HG02763 (cell line): ENCODE measurements around the gene UGT3A1.
"Not testable (repeated sequence)": the region's sequence is repeated elsewhere in the genome, so short reads cannot be mapped to it uniquely, and the experiment has no call there.

Source experiments
- ATAC-seq: cut with Tn5 transposase; IDR thresholded peaks from one replicate; pipeline ENCODE4 v1.9.1; 2021; ENCODE audit warnings: mild to moderate bottlenecking, moderate library complexity; ENCODE audit not compliant: unreplicated experiment

Gene UGT3A1

DNA sequence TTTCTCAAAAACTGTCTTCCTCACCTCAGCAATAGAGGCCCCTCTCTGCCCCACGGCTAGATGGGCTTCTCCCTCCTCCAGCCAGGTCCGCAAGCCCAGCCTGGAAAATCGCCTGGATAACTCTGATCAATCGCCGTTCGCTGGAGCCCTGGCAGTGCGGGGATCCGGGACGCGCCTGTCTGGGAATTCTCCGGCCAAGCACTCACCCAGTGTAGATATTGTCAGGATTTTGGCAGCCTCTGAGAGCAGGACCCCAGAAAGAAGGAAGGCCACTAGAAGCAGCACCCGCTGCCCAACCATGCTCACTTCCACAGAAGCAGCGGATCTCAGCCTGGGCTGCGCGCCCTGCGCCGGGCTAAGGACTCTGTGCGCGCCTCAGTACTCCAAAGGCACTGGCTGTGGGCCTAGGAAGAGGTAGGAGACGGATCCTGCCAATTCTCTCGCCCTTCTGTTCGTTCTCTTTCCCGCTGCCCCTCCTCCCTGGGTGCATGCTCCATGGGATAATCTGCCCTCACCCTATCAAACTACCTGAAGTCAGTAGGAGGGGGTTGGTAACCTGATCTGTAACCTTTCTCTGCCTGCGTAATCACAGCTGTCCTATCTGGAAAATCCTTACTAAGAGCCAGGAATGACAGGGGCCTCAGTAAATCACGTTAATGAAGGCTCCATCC is at the start of gene UGT3A1:
Gene UGT3A1, minus strand, starts transcription at position 450 of the 671 bp plus-strand sequence. Its CDS starts 150 bp downstream, at position 300.
- no peak for ATAC-seq

DNA sequence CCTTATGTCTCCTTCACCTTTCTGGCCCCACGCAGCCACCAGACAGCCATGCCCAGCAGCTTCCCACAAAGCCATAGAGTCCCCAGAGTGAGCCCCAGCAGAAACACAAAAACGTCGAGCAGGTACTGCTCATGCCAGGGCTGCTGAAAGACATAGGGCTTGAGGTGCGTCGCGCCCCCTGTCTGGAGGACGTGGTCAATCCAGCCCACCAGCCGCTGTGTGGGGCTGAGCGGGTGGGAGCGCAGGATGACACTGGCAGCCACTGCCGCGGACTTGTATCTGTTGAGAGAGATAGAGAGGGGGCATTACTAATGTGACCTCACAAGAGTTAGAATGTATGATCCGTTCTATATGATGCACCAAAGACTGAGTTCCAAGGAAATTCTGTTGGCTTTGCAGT is 44.5 kb upstream of the UGT3A1 start:
- no peak for ATAC-seq

- not testable (repeated sequence) for ATAC-seq
Measured at GRCh38 chr5:36034536-36035134, 43.4 kb upstream of the UGT3A1 start.

DNA sequence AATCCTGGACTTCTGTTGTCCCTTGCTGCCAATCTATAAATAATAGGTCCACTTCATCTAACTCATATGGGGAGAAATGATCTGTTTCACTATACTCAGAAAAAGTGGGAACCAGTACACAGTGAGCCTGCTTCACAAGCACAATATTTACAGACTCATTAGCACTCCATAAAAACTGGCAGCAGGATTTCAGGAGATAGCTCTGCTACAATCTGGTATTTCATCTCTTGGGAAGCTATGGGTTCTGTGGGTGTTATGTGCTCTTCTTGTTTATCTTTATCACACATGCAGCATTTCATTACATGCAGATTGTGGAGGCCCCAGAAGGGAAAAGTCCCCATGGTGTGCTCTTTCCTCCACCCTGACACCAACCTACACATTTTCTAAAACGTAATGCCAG is 42.3 kb upstream of the UGT3A1 start:
- ATAC-seq = no peak

DNA sequence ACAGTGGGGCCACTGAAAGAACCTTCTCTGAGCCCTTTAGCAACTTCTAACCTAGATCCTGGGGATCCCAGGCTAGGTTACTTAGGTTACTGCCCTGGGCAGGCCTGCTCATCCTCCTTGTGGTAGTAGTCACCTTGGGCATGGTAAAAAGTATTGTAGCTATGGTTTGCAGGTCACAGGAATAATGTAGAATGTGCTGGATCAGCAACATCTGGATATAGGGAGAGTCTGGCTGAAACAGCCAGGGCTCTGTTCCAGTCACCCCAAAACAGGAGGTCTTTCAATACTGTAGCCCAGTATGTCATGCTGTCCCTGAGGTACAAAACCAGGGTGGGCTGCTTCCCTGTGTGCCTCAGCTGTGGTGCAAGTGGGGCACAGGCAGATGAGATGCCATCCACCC is 41.9 kb upstream of the UGT3A1 start:
- no peak for ATAC-seq

- no peak for ATAC-seq
Measured at GRCh38 chr5:36031223-36031622, 40.0 kb upstream of the UGT3A1 start.

DNA sequence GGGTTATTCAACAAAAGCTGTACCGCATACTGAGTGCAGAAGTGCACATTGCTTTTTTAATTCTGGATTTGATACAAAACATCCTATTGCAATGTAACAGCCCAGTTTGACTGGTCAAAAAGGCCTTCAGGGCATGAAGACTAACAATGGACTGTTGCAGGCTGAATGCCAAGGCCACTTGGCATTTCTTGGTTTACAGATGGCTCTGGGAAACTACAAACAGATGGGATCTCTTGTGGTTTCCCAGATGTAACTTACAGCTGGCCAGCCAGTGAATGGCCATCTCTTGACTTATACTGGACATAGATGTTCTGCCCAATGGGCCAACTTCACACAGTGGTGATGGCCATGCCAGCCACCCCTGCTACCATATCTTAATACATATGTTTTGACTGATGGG is 38.7 kb upstream of the UGT3A1 start:
- no peak for ATAC-seq

DNA sequence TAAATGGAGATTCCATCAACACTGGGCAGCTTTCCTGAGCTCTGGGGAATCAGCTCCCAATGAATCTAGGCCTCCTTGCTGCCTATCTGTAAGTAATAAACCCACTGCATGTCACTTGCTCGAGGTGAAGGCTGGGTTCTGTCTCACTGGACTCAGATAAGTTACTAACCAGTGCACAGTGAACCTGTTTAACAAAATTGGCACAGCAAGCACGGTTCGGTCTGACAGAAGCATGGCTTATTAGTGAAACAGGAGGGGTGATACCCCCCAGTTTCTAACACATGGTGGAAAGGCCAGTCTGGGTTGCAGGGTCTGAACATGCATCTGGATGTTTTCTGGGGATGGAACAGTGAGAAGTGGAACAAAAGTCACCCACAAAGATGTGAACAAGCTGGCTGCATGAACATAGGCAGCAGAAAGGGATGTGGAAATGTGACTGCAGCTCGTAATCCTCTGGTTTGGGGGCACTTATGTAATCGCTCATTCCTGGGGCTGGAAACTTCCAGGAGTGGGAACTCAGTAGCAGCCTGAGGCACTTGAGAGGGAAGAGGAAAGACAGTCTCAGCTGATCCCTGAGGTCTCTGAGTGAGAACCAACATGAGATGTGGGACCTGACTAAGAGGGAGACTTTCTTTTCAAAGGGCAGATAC is 37.8 kb upstream of the UGT3A1 start:
- ATAC-seq = no peak

GRCh38 chr5:36027711-36028110 is 36.5 kb upstream of the UGT3A1 start:
- no peak for ATAC-seq

GRCh38 chr5:36026706-36027465 is 35.7 kb upstream of the UGT3A1 start:
- no peak for ATAC-seq

DNA sequence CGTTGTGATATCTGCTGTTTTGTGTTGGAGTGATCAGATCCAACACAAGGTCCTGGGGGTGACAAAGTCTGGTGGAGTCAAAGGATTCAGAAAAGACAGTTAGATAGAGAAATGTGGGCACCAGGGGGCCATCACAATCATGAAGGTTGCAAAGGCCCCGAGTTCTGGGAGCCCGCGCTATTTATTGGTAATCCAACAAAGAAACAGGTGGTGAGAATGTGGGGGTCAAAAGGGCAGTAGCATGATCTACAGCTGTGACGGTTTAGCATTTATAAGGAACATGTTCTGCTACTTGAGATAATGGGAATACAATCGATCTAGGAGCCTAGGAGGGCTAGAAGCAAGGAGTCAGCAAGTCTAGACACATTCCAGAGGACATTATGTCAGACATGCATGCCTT is 31.1 kb upstream of the UGT3A1 start:
- not testable (repeated sequence) for ATAC-seq

GRCh38 chr5:36019584-36019983 is 28.4 kb upstream of the UGT3A1 start:
- ATAC-seq = not testable (repeated sequence)

DNA sequence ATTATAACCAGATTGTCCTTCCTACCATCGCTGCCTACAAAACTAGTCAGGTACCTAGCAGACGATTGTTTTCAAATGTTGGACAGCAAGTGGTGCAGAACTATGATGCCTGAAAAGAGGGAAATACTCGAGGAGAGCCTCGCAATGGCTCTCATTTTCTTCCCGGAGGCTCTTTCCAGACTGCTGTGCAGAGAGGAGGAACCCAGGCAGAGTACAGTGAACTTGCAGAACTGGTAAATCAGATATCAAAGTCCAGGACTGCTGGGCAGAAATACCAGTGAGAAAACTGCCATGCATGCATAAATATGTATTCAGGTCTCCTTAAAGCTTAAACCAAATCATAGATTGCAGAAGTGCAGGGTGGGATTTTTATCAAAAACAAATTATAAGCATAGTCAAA is 26.4 kb upstream of the UGT3A1 start:
- no peak for ATAC-seq

GRCh38 chr5:36017004-36017403 is 25.8 kb upstream of the UGT3A1 start:
- ATAC-seq = no peak

- ATAC-seq = no peak
Measured at GRCh38 chr5:36013182-36013581, 22.0 kb upstream of the UGT3A1 start.

DNA sequence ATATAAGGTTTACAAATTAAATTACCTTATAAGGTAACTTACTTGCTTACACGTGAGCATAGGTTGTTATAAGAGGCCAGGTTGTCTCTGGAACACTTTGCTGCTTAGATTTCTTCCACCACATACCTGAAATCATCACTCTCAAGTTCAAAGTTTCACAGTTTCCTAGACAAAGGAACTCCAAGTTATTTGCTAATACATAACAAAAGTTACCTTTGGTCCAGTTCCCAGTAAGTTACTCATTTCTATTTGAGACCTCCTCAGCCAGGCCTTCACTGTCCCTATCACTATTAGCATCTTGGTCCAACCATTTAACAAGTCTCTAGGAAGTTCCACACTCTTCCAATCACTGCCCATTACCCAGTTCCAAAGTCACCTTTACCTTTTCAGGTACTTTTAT is 18.5 kb upstream of the UGT3A1 start:
- no peak for ATAC-seq

- ATAC-seq = no peak
Measured at GRCh38 chr5:36007366-36007765, 16.2 kb upstream of the UGT3A1 start.

DNA sequence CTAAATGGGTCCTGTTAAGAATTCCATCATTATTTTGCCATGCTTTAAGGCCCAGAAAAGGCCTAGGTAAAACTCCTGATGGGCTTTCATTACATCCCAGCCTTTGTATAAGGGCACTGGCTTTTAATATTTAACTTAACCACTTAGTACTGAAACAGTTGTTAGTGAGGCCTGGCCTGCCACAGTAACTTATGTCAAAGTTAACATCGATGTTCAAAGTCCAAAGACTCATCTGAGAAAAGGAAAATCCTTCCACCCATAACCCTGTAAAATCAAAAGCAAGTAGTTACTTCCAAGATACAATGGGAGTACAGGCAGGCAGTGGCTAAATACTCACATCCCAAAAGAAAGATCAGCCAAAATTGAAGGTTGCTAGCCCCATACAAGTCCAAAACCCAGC is 15.0 kb upstream of the UGT3A1 start:
- ATAC-seq = no peak

GRCh38 chr5:36001032-36001431 is 9.8 kb upstream of the UGT3A1 start:
- no peak for ATAC-seq

DNA sequence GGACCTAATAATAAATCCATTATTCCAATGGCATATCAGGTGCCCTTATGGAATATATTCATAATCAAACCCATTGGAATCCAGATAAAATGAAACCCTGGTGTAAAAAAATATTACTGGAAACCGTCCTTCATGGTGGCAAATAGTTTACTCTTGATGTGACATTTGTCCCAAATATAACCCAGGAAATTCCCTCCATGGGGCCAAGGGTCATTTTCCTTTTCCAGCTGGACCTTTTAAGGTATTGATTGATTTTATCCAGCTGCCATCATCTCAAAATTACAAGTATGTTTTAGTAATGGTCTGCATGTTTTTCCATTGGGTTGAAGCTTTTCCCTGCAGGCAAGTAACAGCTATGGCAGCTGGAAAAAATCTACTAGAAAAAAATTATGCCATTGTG is 8.4 kb upstream of the UGT3A1 start:
- no peak for ATAC-seq

- no peak for ATAC-seq
Measured at GRCh38 chr5:35996076-35996475, 4.9 kb upstream of the UGT3A1 start.

DNA sequence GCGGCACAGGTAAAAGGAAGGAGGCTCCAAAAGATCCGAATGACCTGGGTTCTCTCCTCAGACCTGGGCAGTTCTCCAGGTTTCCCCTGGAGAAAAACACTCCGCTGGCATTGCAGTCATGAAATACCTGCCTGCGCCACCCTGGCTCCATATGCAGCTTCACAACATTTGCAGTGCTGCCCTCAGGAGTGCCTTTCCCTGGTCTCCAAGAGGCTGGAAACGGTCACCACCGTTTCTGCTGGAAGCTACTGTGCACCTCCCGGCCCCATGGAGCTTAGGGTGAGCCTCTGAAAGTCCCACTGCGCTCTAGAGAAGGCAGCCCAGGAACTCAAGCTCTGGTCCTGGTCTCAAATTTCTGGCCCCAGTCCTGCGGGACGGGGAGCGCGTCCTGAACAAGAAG is 670 bp downstream of the UGT3A1 start:
- no peak for ATAC-seq
